OCI-LY3 (cell line): ENCODE data around the gene SLC1A7.

Experiments used
- H2AFZ ChIP-seq: fragments of 200-600, 300-600 bp; shearing (Covaris generic); 2 replicates; pipeline ENCODE4 v1.6.0; 2014; ENCODE audit warnings: antibody characterized with exemption, low read depth, low read length
- H3K27ac ChIP-seq: fragments of 200-600, 300-600 bp; sonication (generic); 2 replicates; pipeline ENCODE4 v1.5.1; 2014; ENCODE audit warnings: mild to moderate bottlenecking, low read length, moderate library complexity, mixed read lengths
- H3K27me3 ChIP-seq: fragments of 200-600, 300-600 bp; sonication (generic); 2 replicates; pipeline ENCODE4 v1.6.1; 2014; ENCODE audit warnings: low read depth, low read length, mixed read lengths
- H3K36me3 ChIP-seq: fragments of 200-600, 300-600 bp; sonication (generic); replicated peaks from 2 replicates; pipeline ENCODE3; 2014; ENCODE audit warnings: low read depth, low read length, mixed read lengths
- H3K4me1 ChIP-seq: fragments of 300-600, 200-600 bp; sonication (generic); 2 replicates; pipeline ENCODE4 v1.6.1; 2014; ENCODE audit warnings: low read length, mixed read lengths
- H3K4me2 ChIP-seq: fragments of 200-600, 300-600 bp; sonication (generic); 2 replicates; pipeline ENCODE4 v1.6.1; 2014; ENCODE audit warnings: low read length, mixed read lengths
- H3K4me3 ChIP-seq: fragments of 300-600, 200-600 bp; sonication (generic); 2 replicates; pipeline ENCODE4 v1.5.1; 2014; ENCODE audit warnings: antibody characterized with exemption, mild to moderate bottlenecking, low read length, moderate library complexity
- H3K79me2 ChIP-seq: fragments of 300-600, 200-600 bp; shearing (Covaris generic); 2 replicates; pipeline ENCODE4 v1.6.1; 2014; ENCODE audit warnings: mild to moderate bottlenecking, low read length, mixed read lengths
- H3K9ac ChIP-seq: fragments of 300-600, 200-600 bp; shearing (Covaris generic); 2 replicates; pipeline ENCODE4 v1.6.0; 2014; ENCODE audit warnings: mild to moderate bottlenecking, low read length, moderate library complexity
- H3K9me3 ChIP-seq: fragments of 200-600, 300-600 bp; shearing (Covaris generic); 2 replicates; pipeline ENCODE4 v1.6.1; 2014; ENCODE audit warnings: low read length, mixed read lengths; ENCODE audit not compliant: insufficient read depth
- H4K20me1 ChIP-seq: fragments of 200-600, 300-600 bp; sonication (generic); 2 replicates; pipeline ENCODE4 v1.6.1; 2016; ENCODE audit warnings: low read length, mixed read lengths; ENCODE audit not compliant: insufficient read depth
- EZH2phosphoT487 ChIP-seq: fragments of 200-600 bp; shearing (Covaris generic); IDR thresholded peaks from 2 replicates; pipeline ENCODE4 v1.6.1; 2018; ENCODE audit warnings: antibody characterized with exemption, mixed run types, low read depth
- TF ChIP-seq, protein P1 (sequence below): fragments of 200-600, 300-600 bp; sonication (generic); IDR thresholded peaks from 2 replicates; pipeline ENCODE4 v1.5.1; 2014; ENCODE audit warnings: antibody characterized with exemption, low read length, low read depth

The SLC1A7 gene

GRCh38 chr1:53133261-53134041, 9.0 kb downstream of the SLC1A7 start:
- no peak overlapping the region for H3K4me3 ChIP-seq
- H3K4me2 ChIP-seq: no peak overlapping the region
- H3K4me1 ChIP-seq: no peaks in the 10 kb centered on the region
- no peaks in the 10 kb centered on the region for H3K36me3 ChIP-seq
- H3K27ac ChIP-seq: no peak overlapping the region
- no peaks in the 10 kb centered on the region for H3K79me2 ChIP-seq
- H2AFZ ChIP-seq: no peak overlapping the region
- no peak overlapping the region for H3K9ac ChIP-seq
- TF ChIP-seq EZH2phosphoT487: no peak
- TF ChIP-seq, protein P1, sequence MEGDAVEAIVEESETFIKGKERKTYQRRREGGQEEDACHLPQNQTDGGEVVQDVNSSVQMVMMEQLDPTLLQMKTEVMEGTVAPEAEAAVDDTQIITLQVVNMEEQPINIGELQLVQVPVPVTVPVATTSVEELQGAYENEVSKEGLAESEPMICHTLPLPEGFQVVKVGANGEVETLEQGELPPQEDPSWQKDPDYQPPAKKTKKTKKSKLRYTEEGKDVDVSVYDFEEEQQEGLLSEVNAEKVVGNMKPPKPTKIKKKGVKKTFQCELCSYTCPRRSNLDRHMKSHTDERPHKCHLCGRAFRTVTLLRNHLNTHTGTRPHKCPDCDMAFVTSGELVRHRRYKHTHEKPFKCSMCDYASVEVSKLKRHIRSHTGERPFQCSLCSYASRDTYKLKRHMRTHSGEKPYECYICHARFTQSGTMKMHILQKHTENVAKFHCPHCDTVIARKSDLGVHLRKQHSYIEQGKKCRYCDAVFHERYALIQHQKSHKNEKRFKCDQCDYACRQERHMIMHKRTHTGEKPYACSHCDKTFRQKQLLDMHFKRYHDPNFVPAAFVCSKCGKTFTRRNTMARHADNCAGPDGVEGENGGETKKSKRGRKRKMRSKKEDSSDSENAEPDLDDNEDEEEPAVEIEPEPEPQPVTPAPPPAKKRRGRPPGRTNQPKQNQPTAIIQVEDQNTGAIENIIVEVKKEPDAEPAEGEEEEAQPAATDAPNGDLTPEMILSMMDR: no peak
- no peaks in the 10 kb centered on the region for H3K27me3 ChIP-seq
- H4K20me1 ChIP-seq: no peaks in the 10 kb centered on the region
- no peaks in the 10 kb centered on the region for H3K9me3 ChIP-seq

- no peaks in the 10 kb centered on the region for H4K20me1 ChIP-seq
- no peaks in the 10 kb centered on the region for H3K9me3 ChIP-seq
- no peaks in the 10 kb centered on the region for H3K36me3 ChIP-seq
- no peaks in the 10 kb centered on the region for H3K27me3 ChIP-seq
- no peak for TF ChIP-seq EZH2phosphoT487
- TF ChIP-seq, protein P1: no peak
- no peaks in the 10 kb centered on the region for H3K79me2 ChIP-seq
- H3K9ac ChIP-seq: no peak overlapping the region
- H3K4me3 ChIP-seq: no peak overlapping the region
- no peak overlapping the region for H3K4me2 ChIP-seq
- H3K27ac ChIP-seq: no peak overlapping the region
- no peak overlapping the region for H2AFZ ChIP-seq
- no peaks in the 10 kb centered on the region for H3K4me1 ChIP-seq
These were observed 10.3 kb downstream of the SLC1A7 start for GRCh38 chr1:53132176-53132575.

GRCh38 chr1:53131590-53131938, 10.9 kb downstream of the SLC1A7 start:
- Histone ChIP-seq H3K9ac (no peak overlapping the region), H4K20me1 (no peaks in the 10 kb centered on the region), H3K27ac (no peak overlapping the region), H3K9me3 (no peaks in the 10 kb centered on the region), H3K79me2 (no peaks in the 10 kb centered on the region), H3K27me3 (no peaks in the 10 kb centered on the region), H3K4me3 (no peak overlapping the region), H2AFZ (no peak overlapping the region), H3K36me3 (no peaks in the 10 kb centered on the region), H3K4me1 (no peaks in the 10 kb centered on the region), H3K4me2 (no peak overlapping the region)
- TF ChIP-seq EZH2phosphoT487: no peak
- TF ChIP-seq, protein P1: no peak

GRCh38 chr1:53130878-53131589, 11.4 kb downstream of the SLC1A7 start:
- H4K20me1 ChIP-seq: no peaks in the 10 kb centered on the region
- no peaks in the 10 kb centered on the region for H3K36me3 ChIP-seq
- H3K27me3 ChIP-seq: no peaks in the 10 kb centered on the region
- TF ChIP-seq, protein P1: no peak
- TF ChIP-seq EZH2phosphoT487: no peak
- H3K4me3 ChIP-seq: no peak overlapping the region
- no peaks in the 10 kb centered on the region for H3K4me1 ChIP-seq
- no peaks in the 10 kb centered on the region for H3K9me3 ChIP-seq
- H3K79me2 ChIP-seq: no peaks in the 10 kb centered on the region
- no peak overlapping the region for H2AFZ ChIP-seq
- H3K4me2 ChIP-seq: no peak overlapping the region
- no peak overlapping the region for H3K27ac ChIP-seq
- H3K9ac ChIP-seq: no peak overlapping the region
